ENCODE measurements around the gene NHERF1.

- TF ChIP-seq PRPF4 (IDR thresholded peaks at IDR 0.05; ENCODE audit: low read depth, low read length, poor library complexity, severe bottlenecking) (no peak), CTCF (CRISPR knock-in tag; IDR thresholded peaks at IDR 0.05) (no peak), ZSCAN30 (CRISPR knock-in tag; IDR thresholded peaks at IDR 0.05) (no peak), ZSCAN29 (CRISPR knock-in tag; conservative IDR thresholded peaks at IDR 0.05) (no peak), TBX2 (CRISPR knock-in tag; IDR thresholded peaks at IDR 0.05; ENCODE audit: borderline replicate concordance) (no peak), TP53 (CRISPR knock-in tag; conservative IDR thresholded peaks at IDR 0.05) (no peak), NFYC (CRISPR knock-in tag; IDR thresholded peaks at IDR 0.05) (no peak), NKX3-1 (CRISPR knock-in tag; IDR thresholded peaks at IDR 0.05) (no peak), CBX1 (IDR thresholded peaks at IDR 0.05; ENCODE audit: low read depth) (no peak), STAT6 (CRISPR knock-in tag; IDR thresholded peaks at IDR 0.05; ENCODE audit: borderline replicate concordance) (no peak)
These were observed 23.6 kb downstream of the NHERF1 start for GRCh38 chr17:74772053-74772452.
